Neural crest cell (in vitro differentiated cells): ENCODE data around the gene LMNTD2. TPM values are rescaled to one million over a fixed set of nuclear protein-coding genes. Genes with fewer than 3 reads are reported as not detected.
A peak's percentile ranks its signal among the peaks of the same experiment; 100 is the strongest.

Experiments
- DNase-seq: peaks from one replicate; pipeline ENCODE4 v3.0.0; 2021; ENCODE audit warnings: low read depth, mixed read lengths, low spot score
- H3K27ac Mint-ChIP-seq: one replicate; pipeline ENCODE4 v1.8.0; 2021; ENCODE audit warnings: mild to moderate bottlenecking, mixed read lengths; ENCODE audit not compliant: unreplicated experiment
- H3K27me3 Mint-ChIP-seq: 2 replicates; pipeline ENCODE4 v1.8.0; 2021; ENCODE audit warnings: low read depth, mild to moderate bottlenecking, mixed read lengths
- H3K36me3 Mint-ChIP-seq: 2 replicates; pipeline ENCODE4 v1.8.0; 2021; ENCODE audit warnings: low read depth, mild to moderate bottlenecking, mixed read lengths
- H3K4me1 Mint-ChIP-seq: 2 replicates; pipeline ENCODE4 v1.8.0; 2021; ENCODE audit warnings: mixed read lengths
- H3K4me3 Mint-ChIP-seq: one replicate; pipeline ENCODE4 v1.8.0; 2021; ENCODE audit warnings: mild to moderate bottlenecking, mixed read lengths
- H3K9me3 Mint-ChIP-seq: 2 replicates; pipeline ENCODE4 v1.8.0; 2021; ENCODE audit warnings: mixed read lengths
- total RNA-seq: library from RNA; stranded (reverse); gene quantifications from 2 replicates; pipeline ENCODE4 v1.2.1, GENCODE V29; 2021
- TF ChIP-seq, protein P1 (sequence below): fragments of 200-600 bp; sonication (generic); conservative IDR thresholded peaks from 2 replicates; pipeline ENCODE4 v1.5.0; 2021; ENCODE audit warnings: antibody characterized with exemption, mild to moderate bottlenecking

The LMNTD2 gene
- total RNA-seq, 1 donor from 2014 or later: 2.2 TPM

DNA sequence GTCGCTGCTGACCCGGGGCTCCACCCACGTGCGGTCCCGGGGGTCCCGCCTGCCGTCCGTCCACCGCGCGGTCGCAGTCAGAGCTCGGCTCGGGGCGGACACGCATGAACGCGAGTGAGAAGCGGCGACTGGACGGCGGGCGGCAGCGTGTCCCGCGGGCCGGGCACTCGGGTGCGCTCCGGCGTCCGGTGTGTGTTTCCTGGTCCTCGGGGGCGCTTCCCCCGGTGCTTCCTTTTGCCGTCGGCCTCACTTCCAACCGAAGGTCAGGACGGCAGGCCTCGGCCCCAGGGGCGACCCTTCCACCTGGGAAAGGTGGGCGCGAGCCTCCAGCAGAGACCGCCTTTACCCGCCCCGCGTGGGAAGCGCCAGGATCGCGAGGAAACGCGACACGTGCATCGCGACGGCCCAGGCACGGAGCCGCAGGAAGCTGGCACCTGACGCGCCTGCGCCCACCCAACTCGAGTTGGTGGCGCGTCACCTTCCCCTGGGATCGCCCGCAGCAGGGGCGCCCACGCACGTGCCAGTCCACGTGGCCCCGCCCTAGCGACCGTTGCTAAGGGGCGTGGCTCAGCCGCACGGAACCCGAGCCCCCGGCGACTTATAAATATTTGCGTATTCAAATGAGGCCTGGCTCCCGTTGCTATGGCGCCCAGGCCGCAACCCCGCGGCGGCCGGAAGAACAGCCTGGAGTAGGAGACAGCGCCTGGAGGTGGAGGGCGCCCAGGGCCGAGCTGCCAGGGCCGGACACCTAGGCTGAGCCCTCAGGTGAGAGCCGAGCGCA lies 23.5 kb downstream of the LMNTD2 start, which contains the start of gene LRRC56:
Gene LRRC56, plus strand, starts transcription at position 687 of the 781 bp plus-strand sequence. CDS start 3,158 bp downstream, outside the sequence.
- Mint-ChIP-seq H3K9me3 (no peaks in the 10 kb centered on the region), H3K4me1 (peaks cover 4% of the 10 kb centered on the region), H3K36me3 (no peaks in the 10 kb centered on the region), H3K27me3 (peaks cover 14% of the 10 kb centered on the region), H3K27ac (no peak within 1 kb of the TSS), H3K4me3 (peak within 1 kb of the TSS; percentile 92)
- DNase-seq: peak; percentile 70
- TF ChIP-seq, protein P1, sequence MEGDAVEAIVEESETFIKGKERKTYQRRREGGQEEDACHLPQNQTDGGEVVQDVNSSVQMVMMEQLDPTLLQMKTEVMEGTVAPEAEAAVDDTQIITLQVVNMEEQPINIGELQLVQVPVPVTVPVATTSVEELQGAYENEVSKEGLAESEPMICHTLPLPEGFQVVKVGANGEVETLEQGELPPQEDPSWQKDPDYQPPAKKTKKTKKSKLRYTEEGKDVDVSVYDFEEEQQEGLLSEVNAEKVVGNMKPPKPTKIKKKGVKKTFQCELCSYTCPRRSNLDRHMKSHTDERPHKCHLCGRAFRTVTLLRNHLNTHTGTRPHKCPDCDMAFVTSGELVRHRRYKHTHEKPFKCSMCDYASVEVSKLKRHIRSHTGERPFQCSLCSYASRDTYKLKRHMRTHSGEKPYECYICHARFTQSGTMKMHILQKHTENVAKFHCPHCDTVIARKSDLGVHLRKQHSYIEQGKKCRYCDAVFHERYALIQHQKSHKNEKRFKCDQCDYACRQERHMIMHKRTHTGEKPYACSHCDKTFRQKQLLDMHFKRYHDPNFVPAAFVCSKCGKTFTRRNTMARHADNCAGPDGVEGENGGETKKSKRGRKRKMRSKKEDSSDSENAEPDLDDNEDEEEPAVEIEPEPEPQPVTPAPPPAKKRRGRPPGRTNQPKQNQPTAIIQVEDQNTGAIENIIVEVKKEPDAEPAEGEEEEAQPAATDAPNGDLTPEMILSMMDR: no peak

DNA sequence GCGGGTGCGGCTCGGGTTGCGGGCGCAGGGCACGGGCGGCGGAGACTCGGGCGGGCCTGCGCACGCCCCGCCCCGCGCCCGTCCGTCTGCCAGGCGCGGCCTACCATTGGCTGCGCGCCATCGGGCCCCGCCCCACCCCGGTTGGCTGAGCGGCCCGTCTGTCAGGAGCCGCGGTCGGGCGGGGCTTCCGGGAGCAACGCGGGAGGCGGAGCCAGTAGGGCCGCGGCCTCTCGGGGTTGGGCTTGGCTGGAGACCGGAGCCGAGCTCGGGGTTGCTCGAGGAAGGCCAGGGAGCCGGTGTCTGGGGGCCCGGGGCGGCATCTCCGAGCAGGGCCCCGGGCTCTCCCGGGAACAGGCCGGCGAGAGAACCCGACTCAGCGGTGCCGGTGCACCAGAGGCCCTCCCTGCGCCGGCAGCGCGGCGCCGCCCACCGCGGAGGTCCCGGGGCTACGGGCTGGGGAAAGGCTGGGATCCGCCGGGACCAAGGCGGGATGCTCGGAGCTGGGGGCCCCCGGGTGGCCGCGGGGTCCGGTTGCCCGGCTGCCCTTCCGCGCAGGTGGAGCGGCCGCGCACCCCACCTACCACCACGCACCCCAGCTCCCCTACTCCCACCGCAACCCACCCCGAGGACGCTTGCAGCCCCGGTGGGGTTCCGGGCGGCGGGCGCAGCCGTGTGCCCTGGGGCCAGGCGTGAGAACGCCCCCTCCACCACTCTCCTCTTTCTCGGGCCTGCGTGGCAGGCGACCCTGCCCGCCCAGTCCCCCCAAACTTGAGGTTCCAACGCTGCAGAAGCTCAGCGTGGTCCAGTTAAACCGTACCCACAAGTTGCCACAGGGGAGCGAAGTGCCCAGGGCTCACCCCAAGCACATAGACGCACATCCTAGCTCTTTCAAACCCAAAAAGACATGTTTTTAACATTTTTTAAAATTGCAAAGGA lies 24.8 kb downstream of the LMNTD2 start, which contains the start of gene HRAS:
Gene HRAS, minus strand, starts transcription at position 58 of the 936 bp plus-strand sequence.
- Mint-ChIP-seq H3K4me3 (peak within 1 kb of the TSS; percentile 92), H3K27me3 (peaks cover 14% of the 10 kb centered on the region), H3K9me3 (no peaks in the 10 kb centered on the region), H3K36me3 (no peaks in the 10 kb centered on the region), H3K27ac (no peak within 1 kb of the TSS), H3K4me1 (peaks cover 4% of the 10 kb centered on the region)
- DNase-seq: peak; percentile 90
- TF ChIP-seq, protein P1: no peak

DNA sequence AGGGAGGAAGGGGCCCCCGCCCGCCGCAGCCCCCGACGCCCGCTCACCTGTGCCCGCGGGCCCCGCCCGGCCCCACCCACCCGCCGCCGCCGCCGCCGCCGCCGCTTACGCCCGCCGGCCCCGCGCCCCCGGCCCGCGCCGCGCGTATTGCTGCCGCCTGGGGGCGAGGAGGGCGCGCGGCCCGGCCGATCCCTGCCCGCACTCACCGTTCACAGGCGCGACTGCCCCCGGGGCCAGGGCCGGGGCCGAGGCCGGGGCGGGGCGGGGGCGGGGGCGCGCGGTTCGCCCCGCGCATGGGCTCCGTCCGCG lies 25.4 kb downstream of the LMNTD2 start:
- TF ChIP-seq, protein P1: no peak
- H3K36me3 Mint-ChIP-seq: no peaks in the 10 kb centered on the region
- no peak for DNase-seq
- H3K9me3 Mint-ChIP-seq: no peaks in the 10 kb centered on the region
- H3K27me3 Mint-ChIP-seq: peaks cover 14% of the 10 kb centered on the region
- H3K4me3 Mint-ChIP-seq: no peak overlapping the region
- no peak overlapping the region for H3K27ac Mint-ChIP-seq
- peaks cover 4% of the 10 kb centered on the region for H3K4me1 Mint-ChIP-seq

DNA sequence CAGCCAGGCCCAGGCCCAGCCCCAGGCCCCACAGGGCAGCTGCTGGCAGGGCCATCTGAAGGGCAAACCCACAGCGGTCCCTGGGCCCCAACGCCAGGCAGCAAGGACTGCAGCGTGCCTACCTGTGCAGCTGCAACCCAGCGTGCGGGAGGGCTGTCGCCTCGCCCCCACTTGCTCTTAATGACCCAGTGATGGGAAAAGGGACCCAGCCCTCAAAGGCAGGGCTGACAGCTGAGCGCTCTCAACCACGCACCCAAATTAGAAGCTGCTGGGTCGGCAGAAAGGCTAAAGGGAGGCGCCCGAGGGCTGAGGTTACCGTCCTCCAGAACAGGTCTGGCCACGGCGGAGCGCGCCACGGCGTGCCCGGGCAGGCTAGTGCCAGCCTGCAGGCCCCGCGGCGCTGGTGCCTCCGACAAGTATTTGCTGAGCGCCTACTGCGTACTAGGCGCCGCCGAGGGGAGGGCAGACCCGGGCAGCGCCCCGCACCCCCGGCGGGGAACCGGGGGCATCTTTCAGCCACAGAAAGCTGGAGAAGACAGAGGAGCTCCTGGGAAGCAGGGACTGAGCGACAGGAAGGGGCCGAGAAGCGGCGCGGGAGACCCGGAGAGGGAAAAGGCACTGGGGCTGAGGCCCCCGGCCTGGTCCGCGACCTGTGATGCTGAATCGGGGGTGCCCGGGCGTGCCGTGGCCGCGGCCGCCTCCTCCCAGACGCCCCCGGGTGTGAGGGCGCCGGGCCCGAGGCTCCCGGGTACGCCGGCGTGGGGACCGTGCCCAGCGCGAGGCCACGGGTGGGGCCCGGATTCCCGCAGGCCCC lies 25.9 kb downstream of the LMNTD2 start:
- Mint-ChIP-seq H3K27me3 (peaks cover 14% of the 10 kb centered on the region), H3K4me1 (peaks cover 4% of the 10 kb centered on the region), H3K36me3 (no peaks in the 10 kb centered on the region), H3K4me3 (peak overlapping the region; percentile 72), H3K27ac (no peak overlapping the region), H3K9me3 (no peaks in the 10 kb centered on the region)
- DNase-seq: no peak
- TF ChIP-seq, protein P1: no peak
